ENCODE results near the gene AGO3.

AGO3 gene

GRCh38 chr1:35988237-35988636, 57.3 kb downstream of the AGO3 start:
- H3K4me3 ChIP-seq (ENCODE audit: low read depth, low read length): no peak overlapping the region
- no peak for TF ChIP-seq CTCF (IDR thresholded peaks at IDR 0.05; ENCODE audit: insufficient read depth, low read depth, low read length, missing control alignments)
- peak; percentile 41 for DNase-seq (ENCODE audit: low read depth)

- DNase-seq (ENCODE audit: low read depth): no peak
- no peak for TF ChIP-seq CTCF (IDR thresholded peaks at IDR 0.05; ENCODE audit: insufficient read depth, low read depth, low read length, missing control alignments)
- H3K4me3 ChIP-seq (ENCODE audit: low read depth, low read length): no peak overlapping the region
Measured at GRCh38 chr1:36006941-36007500, 76.1 kb downstream of the AGO3 start.

- no peak for TF ChIP-seq CTCF (IDR thresholded peaks at IDR 0.05; ENCODE audit: insufficient read depth, low read depth, low read length, missing control alignments)
- DNase-seq (ENCODE audit: low read depth): no peak
- no peak overlapping the region for H3K4me3 ChIP-seq (ENCODE audit: low read depth, low read length)
Measured at GRCh38 chr1:36007741-36008140, 76.8 kb downstream of the AGO3 start.

DNA sequence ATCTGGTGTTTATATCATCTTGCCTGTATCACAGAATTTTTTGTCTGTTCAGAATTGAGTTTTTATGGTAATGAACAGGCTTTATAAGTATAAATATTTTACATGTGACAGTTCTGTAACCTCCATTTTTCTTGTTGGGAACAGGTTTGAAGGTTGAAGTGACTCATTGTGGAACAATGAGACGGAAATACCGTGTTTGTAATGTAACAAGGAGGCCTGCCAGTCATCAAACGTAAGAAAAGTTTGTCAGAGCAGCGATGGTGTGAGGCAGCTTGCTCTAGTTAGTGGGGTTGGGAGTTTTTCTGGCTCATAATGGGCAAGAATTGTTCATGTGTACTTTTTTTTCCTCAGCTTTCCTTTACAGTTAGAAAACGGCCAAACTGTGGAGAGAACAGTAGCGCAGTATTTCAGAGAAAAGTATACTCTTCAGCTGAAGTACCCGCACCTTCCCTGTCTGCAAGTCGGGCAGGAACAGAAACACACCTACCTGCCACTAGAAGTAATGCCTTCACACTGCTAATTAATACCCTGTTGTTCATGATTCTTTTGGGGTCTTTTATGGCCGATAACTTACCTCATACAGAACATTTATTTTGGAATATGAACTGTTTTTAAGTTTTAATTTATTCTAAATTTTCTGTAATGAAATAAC, 77.8 kb downstream of the AGO3 start:
- DNase-seq (ENCODE audit: low read depth): peak; percentile 18
- H3K4me3 ChIP-seq (ENCODE audit: low read depth, low read length): no peak overlapping the region
- TF ChIP-seq CTCF (IDR thresholded peaks at IDR 0.05; ENCODE audit: insufficient read depth, low read depth, low read length, missing control alignments): no peak

GRCh38 chr1:36014722-36015220, 83.9 kb downstream of the AGO3 start:
- DNase-seq (ENCODE audit: low read depth): no peak
- no peak for TF ChIP-seq CTCF (IDR thresholded peaks at IDR 0.05; ENCODE audit: insufficient read depth, low read depth, low read length, missing control alignments)
- H3K4me3 ChIP-seq (ENCODE audit: low read depth, low read length): no peak overlapping the region

DNA sequence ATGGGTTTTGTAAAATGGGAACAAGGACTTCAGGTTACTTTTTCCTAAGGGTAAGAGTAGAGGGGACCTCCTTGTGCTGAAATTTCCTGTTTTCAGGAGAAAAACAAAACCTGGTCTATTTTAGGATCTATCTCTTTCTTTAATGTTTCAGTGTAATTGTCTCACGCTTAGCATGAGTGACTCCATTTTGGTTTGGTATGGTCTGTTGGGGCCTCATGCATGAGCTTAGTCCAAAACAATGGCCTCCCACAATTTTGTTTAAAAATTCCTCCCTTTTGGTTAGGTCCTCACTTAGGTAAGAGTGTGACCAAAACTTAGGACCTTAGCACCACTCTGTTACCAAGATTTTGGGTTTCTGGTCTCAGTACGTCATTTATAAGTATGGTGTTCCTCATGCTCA, 85.8 kb downstream of the AGO3 start:
- H3K4me3 ChIP-seq (ENCODE audit: low read depth, low read length): no peak overlapping the region
- DNase-seq (ENCODE audit: low read depth): no peak
- no peak for TF ChIP-seq CTCF (IDR thresholded peaks at IDR 0.05; ENCODE audit: insufficient read depth, low read depth, low read length, missing control alignments)
